Urothelium cell line (cell line): ENCODE data around the gene ENKD1.

ENCODE experiments used
- DNase-seq: peaks from one replicate; pipeline ENCODE4 v3.0.0; 2011; ENCODE audit warnings: low spot score, mixed read lengths
- FAIRE-seq: peaks from 2 replicates; lab custom pipeline; 2011; peaks lifted over from hg19 to GRCh38; lab: Jason Lieb, UNC

ENKD1 gene

DNA sequence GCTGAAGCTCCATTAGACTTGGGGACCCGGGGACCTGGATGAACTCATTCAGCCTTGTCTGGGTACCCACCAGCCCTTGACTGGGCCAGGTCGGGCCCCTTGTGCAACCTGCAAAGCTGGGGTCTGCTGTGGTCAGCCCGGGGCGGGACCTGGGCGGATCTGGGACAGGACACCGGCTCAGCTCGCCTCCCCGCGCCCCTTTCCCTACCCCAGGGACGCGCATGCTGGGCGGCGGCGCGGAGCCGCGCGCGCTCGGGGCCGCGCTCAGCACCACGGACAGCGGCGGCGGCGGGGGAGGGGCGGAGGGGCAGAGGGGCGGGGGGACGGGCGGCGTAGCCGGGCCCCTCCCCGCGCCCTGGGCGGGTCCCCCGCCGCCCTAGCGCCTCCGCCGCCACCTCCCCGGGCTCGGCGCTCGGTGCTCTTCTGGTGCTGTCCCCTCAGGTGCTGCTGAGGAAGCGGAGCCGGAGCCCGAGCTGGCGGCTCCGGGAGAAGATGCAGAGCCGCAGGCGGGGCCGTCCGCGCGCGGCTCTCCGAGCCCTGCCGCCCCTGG, 13.9 kb downstream of the ENKD1 start:
- peak; percentile 94 for DNase-seq
- no peak for FAIRE-seq

GRCh38 chr16:67651847-67652246, 14.7 kb downstream of the ENKD1 start:
- FAIRE-seq (no peak), DNase-seq (no peak)

DNA sequence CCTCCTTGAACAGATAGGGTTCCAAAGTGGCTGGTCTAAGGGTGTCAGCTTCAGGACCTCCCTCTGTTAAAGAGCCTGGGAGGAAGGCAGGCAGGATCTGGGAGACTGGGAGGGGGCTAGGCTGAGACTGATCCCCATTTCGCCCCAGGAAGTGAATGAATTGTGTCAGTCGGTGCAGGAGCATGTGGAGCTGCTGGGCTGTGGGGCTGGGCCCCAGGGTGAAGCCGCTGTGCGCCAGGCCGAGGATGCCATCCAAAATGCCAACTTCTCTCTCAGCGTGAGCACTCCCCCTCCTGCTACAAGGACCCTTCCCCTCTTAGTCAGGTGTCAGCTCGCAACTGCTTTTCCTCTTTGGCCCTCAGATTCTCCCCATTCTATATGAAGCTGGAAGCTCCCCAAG, 15.5 kb downstream of the ENKD1 start:
- DNase-seq (no peak), FAIRE-seq (no peak)

GRCh38 chr16:67650023-67650422, 16.5 kb downstream of the ENKD1 start:
- FAIRE-seq (no peak), DNase-seq (no peak)

DNA sequence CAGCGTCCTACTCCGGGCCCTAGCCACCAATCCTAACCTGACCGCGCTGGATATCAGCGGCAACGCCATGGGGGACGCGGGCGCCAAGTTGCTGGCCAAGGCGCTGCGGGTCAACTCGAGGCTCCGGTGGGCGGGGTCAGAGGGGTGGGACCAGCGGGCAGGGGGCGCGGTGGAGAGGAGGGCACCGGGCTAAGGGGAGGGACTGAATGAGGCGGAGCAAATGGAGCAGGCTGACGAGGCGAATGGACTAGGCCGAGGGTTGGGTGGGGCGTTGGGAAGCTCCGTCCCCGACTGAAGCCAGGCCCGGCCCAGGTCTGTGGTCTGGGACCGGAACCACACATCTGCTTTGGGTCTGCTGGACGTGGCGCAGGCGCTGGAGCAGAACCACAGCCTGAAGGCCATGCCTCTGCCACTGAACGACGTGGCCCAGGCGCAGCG, 17.0 kb downstream of the ENKD1 start:
- DNase-seq (no peak), FAIRE-seq (no peak)

- DNase-seq = no peak
- FAIRE-seq = no peak
Measured at GRCh38 chr16:67648764-67649407, 17.7 kb downstream of the ENKD1 start.

DNA sequence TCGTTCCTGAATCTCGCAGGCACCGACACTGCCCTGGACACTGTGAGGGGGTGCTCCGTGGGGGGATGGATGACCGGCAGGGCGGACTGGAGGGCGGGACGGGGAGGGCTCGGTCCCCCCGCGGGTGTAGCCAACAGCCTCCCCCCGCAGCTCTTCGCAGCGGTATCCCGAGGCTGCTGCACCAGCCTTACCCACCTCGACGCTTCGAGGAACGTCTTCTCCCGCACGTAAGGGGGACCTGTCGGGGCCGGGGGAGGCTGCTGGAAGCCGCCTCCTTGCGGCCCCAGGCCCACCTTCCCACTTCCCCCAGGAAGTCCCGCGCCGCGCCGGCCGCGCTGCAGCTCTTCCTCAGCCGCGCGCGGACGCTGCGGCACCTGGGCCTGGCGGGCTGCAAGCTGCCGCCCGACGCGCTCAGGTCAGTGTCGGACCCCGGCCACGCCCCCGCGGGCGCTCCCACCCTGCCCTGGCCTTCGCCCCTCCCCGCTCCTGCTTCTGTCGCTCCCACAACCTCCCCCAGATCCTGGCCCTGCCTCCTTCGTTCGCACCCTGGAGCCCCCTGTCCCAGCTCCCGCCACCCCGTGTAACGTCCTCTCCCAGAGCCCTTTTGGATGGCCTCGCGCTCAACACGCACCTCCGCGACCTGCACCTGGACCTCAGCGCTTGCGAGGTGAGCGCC, 18.3 kb downstream of the ENKD1 start:
- DNase-seq (no peak), FAIRE-seq (no peak)

GRCh38 chr16:67647681-67648080, 18.9 kb downstream of the ENKD1 start:
- DNase-seq (no peak), FAIRE-seq (no peak)

DNA sequence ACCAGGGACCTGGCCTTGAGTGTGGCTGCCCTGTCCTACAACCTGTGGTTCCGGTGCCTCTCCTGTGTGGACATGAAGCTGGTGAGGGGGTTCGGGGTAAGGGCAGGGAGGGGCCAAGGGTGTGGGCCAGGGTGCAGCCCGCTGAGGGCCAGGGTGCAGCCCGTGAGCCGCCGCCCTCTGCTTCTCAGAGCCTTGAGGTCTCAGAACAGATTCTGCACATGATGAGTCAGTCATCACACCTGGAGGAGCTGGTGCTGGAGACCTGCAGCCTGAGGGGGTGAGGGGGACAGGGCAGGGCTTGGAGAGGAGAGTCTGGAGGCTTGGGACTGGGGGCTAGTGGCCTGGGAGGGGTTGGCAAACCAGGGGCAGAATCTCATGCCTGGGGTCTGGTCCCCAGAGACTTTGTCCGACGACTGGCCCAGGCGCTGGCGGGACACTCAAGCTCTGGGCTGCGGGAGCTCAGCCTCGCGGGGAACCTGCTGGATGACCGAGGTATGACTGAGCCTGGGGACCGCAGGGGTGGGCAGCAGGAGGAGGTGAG, 19.4 kb downstream of the ENKD1 start:
- no peak for FAIRE-seq
- no peak for DNase-seq

GRCh38 chr16:67645397-67646121, 21.0 kb downstream of the ENKD1 start:
- FAIRE-seq (no peak), DNase-seq (no peak)

DNA sequence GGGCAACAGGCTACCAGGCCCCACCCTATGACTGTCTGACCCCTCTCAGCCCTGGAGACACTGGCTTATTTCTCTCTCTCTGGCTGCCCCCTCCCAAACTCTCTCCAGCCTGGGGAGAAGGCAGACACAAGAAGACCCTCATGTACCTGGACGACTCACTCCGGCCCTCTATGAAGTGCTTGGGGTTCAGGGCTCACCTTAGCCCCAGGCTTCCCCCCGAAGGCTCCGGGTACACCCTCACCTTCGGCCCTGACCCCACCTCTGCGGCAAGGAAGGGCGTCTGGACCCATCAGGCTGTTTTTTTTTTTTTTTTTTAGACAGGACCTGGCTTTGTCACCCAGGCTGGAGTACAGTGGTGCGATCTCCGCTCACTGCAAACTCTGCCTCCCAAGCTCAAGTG, 22.5 kb downstream of the ENKD1 start:
- no peak for FAIRE-seq
- no peak for DNase-seq

- DNase-seq = no peak
- FAIRE-seq = no peak
Measured at GRCh38 chr16:67641779-67642708, 24.5 kb downstream of the ENKD1 start.

DNA sequence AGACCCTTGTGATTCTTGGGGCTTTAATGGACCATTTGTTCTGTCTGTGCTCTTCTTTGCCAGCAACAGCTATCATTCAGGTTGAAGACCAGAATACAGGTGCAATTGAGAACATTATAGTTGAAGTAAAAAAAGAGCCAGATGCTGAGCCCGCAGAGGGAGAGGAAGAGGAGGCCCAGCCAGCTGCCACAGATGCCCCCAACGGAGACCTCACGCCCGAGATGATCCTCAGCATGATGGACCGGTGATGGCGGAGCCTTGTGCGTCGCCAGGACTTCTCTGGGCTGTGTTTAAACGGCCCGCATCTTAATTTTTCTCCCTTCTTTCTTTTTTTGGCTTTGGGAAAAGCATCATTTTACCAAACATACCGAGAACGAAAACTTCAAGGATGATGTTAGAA, 28.9 kb downstream of the ENKD1 start:
- DNase-seq = no peak
- FAIRE-seq = no peak

DNA sequence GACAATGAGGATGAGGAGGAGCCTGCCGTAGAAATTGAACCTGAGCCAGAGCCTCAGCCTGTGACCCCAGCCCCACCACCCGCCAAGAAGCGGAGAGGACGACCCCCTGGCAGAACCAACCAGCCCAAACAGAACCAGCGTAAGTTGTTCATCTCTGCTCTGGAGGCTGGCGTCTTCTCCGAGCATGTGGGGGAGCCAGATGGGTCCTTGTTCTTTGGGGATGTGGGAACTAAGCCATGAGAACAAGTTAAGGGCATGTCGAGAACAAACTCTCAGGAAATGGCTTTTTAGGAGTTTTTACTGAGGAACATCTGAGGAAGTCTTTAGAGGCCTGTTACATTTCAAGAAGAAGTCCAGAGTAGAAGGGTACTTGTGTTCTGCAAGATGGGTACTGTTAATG, 29.8 kb downstream of the ENKD1 start:
- DNase-seq = no peak
- no peak for FAIRE-seq

DNA sequence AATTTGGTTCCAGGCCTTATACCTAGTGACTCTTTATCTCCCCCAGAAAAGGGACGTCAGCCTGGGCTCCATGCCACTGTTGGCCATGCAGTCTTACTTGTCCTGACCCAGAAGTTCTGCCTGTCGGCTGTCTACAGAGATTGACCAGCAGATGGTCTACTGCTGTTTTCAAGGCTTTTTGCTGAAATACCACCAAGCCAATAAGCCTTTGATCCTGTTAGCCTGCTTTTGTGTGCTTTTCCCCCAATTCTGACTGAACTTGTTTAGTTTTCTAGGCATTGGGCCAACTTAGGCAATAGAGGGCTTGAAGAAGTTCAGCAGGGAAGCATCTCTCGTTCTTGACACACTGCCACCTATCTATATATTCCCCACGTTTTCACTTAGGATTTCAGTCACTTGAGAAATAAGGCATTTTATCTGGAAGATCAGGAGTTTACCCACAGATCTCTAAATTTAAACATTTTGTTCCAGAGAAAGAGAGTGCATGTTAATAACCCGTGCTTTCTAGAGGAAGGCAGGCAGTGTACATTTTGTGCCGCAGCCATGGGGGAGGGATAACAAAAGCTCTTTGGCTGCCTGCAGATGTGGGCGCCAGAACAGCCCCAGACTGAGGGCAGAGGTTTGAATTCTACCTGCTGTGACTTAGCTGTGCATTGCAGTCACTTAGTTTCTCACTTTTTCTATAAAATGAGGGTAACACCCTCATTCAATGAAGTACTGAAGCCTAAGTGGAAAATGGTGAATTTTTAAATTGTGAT, 34.0 kb downstream of the ENKD1 start:
- DNase-seq = no peak

GRCh38 chr16:67628216-67628615, 38.3 kb downstream of the ENKD1 start:
- DNase-seq (no peak), FAIRE-seq (no peak)

More for the DNA sequence above, 34.0 kb downstream of the ENKD1 start:
- no peak for FAIRE-seq

- FAIRE-seq (no peak), DNase-seq (no peak)
Measured at GRCh38 chr16:67613808-67614207, 52.7 kb downstream of the ENKD1 start.
